Esophagus squamous epithelium (tissue), 4 donors: ENCODE data around the gene FRMD4A.

Source experiments
- POLR2A ChIP-seq, 4 donors: fragments of 450-650 bp; IDR thresholded peaks; one replicate each; pipeline ENCODE4 v1.6.1; 2017; ENCODE audit warnings: antibody characterized with exemption in 4 of 4, mild to moderate bottlenecking in 4 of 4, moderate library complexity in 3 of 4
- TF ChIP-seq, protein P1 (sequence below), 6 experiments: fragments of 450-650 bp in 4 of 6; fragments of 200-600 bp in 2 of 6; sonication (generic) in 2 of 6; IDR thresholded peaks; one replicate each; pipeline ENCODE4 v1.5.1; 2016 to 2019; ENCODE audit warnings: antibody characterized with exemption in 6 of 6, mild to moderate bottlenecking in 4 of 6, moderate library complexity in 4 of 6

DNA sequence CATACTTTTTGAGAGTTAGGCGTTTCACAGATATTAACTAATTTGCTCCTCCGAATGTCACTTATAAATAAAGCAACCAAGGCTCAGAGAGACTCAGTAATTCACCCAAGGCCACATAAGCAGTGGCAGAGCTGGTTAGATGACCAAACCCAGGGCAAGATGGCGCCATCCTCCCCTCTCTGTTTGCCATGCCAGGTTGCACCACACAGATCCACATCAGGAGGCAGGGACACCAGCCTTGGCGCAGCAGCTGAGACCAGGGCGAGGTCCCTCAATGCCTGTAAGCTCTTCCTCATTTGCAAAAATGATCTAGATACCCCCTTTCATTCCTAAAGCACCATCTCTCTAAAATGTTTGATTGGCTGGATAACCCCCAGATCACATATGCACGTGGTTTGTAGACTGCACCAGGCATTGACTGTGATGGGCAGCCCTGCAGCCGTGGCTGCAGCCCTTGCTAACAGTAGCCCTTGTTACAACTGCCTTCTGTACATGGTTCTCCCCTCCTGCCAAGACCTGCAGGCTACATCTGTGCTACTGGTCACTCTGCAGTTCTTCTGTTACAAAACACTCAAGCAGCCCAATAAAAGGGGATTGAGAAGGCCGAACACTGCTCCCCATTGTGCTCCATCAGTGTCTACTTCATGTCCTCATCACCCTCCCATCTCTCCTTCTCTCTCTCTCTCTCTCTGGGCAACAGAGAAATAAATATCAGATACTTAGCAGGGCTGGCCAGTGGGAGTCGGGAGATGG is 445.3 kb downstream of the FRMD4A start:
- TF ChIP-seq, protein P1, sequence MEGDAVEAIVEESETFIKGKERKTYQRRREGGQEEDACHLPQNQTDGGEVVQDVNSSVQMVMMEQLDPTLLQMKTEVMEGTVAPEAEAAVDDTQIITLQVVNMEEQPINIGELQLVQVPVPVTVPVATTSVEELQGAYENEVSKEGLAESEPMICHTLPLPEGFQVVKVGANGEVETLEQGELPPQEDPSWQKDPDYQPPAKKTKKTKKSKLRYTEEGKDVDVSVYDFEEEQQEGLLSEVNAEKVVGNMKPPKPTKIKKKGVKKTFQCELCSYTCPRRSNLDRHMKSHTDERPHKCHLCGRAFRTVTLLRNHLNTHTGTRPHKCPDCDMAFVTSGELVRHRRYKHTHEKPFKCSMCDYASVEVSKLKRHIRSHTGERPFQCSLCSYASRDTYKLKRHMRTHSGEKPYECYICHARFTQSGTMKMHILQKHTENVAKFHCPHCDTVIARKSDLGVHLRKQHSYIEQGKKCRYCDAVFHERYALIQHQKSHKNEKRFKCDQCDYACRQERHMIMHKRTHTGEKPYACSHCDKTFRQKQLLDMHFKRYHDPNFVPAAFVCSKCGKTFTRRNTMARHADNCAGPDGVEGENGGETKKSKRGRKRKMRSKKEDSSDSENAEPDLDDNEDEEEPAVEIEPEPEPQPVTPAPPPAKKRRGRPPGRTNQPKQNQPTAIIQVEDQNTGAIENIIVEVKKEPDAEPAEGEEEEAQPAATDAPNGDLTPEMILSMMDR (IDR thresholded peaks at IDR 0.05), result no peak
- TF ChIP-seq POLR2A (IDR thresholded peaks at IDR 0.05), result no peak
